GM12873 (cell line): ENCODE measurements around the gene ARHGEF38.

Experiments
- TF ChIP-seq, protein P1 (sequence below): IDR thresholded peaks from 2 replicates; pipeline ENCODE4 v1.5.1; 2012; ENCODE audit warnings: low read depth, mild to moderate bottlenecking, moderate library complexity, low read length, control low read depth; ENCODE audit not compliant: insufficient read depth; ENCODE audit errors: missing control alignments

The ARHGEF38 gene, protein sequence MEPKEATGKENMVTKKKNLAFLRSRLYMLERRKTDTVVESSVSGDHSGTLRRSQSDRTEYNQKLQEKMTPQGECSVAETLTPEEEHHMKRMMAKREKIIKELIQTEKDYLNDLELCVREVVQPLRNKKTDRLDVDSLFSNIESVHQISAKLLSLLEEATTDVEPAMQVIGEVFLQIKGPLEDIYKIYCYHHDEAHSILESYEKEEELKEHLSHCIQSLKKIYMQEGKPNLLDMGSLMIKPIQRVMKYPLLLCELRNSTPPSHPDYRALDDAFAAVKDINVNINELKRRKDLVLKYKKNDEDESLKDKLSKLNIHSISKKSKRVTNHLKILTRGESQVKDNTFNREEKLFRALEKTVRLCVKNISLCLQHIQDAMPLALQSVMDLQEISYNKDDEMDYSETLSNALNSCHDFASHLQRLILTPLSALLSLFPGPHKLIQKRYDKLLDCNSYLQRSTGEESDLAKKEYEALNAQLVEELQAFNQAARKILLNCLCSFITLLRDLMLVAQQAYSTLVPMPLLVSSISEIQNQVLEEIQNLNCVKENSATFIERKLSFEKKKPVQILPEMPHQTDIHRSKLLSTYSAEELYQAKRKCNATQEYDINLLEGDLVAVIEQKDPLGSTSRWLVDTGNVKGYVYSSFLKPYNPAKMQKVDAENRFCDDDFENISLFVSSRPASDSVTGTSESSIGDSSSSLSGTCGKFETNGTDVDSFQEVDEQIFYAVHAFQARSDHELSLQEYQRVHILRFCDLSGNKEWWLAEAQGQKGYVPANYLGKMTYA

DNA sequence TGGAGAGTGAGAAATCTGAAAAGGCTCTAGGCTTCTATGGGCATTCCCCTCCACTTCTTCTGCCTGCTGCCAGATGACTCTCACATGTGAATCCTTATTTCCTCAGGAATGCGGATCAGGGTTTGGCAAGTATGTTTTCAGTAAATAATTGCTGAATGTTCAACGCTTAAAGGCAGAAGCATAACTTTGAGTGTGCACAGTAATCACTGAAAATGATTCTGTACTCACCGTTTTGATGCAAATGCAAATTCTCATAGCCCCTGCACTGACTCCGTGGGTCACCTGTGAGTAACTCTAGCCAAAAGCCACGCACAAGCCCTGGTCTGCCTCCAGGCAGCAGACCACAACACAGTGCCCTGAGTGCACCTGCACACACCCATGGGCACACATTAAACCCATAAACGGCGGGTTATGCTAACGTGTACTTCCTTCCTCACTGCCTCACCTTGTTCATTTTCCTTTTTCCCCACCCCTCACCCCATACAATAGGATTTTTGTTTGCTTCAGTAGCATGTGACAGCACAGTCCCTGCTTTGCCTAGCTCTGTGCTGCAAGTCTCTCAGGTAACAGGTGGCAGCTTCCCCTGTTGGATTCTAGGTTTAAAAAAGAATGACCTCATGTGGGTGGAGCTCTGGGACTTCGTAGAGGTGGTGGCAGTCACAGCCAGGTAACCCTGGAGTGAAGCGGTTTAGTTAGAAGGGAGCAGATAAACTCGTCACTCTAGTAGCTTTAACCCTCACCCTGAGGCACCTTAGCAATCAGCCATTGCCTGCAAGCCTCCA lies at the start of gene ARHGEF38:
Gene ARHGEF38 (plus strand): TSS at position 656 of the 782 bp plus-strand sequence. CDS start 146 bp downstream, outside the sequence.
- TF ChIP-seq, protein P1, sequence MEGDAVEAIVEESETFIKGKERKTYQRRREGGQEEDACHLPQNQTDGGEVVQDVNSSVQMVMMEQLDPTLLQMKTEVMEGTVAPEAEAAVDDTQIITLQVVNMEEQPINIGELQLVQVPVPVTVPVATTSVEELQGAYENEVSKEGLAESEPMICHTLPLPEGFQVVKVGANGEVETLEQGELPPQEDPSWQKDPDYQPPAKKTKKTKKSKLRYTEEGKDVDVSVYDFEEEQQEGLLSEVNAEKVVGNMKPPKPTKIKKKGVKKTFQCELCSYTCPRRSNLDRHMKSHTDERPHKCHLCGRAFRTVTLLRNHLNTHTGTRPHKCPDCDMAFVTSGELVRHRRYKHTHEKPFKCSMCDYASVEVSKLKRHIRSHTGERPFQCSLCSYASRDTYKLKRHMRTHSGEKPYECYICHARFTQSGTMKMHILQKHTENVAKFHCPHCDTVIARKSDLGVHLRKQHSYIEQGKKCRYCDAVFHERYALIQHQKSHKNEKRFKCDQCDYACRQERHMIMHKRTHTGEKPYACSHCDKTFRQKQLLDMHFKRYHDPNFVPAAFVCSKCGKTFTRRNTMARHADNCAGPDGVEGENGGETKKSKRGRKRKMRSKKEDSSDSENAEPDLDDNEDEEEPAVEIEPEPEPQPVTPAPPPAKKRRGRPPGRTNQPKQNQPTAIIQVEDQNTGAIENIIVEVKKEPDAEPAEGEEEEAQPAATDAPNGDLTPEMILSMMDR: no peak

DNA sequence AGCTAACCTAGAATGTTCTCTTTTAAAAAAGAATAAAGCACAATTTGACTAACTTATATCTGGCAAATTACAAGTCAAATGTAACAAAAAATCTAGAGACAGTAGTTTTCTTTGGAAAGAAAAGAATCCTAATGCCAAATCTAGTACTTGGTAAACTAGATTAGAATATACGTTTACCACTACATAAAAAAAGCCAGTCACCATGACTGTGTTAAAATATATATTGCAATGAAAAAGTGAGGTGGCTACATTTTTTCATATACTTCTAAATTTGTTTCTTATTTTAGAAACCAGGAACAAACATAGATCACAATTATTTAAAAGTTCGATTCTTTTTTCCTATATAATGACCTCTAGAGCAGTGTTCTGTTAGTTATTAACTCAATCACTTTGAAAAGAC lies 48.9 kb upstream of the ARHGEF38 start:
- TF ChIP-seq, protein P1: no peak

DNA sequence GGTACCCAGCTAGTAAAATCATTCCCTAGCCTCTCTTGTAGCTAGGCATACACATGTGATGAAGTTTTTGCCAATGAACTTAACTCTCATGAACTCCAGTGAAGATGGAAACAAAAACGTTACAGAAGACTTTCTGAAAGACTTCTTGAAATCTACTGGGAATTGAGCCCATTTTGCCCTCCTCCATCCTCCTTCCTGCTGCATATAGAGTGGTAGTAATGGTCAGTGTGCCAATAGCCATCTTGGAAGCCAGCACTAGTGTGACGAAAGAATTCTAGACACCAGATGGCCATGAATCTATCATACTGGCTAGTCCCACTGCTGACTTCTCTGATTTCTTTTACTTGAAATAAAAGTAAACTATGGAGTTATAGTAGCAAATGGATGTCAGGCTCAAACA lies 47.7 kb upstream of the ARHGEF38 start:
- TF ChIP-seq, protein P1: no peak

DNA sequence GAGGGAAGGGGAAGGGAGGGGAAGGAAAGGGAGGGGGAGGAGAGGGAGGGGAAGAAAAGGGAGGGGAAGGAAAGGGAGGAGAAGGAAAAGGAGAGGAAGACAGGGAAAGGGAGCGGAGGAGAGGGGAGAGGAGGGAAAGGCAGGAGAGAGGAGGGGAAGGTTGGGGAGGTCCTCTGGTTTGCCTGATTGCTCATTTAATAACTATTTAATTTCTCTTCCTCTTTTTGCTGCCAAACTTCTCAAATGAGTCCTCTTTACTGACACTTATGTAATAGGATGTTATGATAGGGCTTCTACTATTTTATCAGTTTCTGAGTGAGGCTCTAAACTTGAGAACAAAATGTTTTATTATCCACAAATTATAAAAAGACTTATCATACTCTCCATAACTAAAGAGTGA lies 43.1 kb upstream of the ARHGEF38 start:
- TF ChIP-seq, protein P1: no peak

DNA sequence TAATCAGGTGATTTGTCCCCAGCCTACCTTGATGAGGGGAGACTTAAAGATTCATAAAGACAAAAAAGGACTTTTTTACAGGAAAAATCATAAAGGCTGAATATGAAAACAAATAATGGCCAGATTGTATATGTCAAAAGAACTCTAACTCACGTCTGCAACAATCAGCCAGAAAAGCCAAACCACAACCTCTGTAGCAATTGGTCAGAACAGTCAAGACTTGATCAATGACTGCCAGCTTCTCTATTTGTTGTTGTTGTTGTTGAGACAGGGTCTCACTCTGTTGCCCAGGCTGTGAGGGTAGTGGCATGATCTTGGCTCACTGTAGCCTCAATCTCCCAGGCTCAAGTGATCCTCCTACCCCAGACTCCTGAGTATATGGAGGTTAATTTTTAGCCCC lies 42.7 kb upstream of the ARHGEF38 start:
- TF ChIP-seq, protein P1: no peak

DNA sequence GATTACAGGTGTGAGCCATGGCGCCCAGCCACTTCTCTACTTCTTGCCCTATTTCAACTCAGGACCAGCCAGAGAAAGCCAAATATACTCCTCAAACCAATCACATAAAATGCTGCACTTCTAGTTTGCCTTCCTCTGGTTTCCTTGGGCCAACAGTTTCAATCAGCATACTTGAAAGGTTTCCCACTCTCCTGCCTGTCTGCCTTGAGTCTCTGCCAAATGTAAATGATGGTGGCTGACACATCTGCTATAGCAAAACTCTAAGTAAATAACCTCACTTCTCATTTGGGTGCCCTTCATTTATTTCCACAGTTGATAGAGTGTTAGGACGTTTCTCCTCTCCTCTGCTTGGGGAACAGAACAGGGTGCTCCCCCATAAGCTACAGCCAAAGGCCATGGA lies 42.2 kb upstream of the ARHGEF38 start:
- TF ChIP-seq, protein P1: no peak
